ENCODE measurements around the gene NFIB.
A peak's percentile ranks its signal among the peaks of the same experiment; 100 is the strongest.

The NFIB gene

GRCh38 chr9:14240537-14240936 is 73.4 kb downstream of the NFIB start:
- DNase-seq (ENCODE audit: low read depth): no peak
- TF ChIP-seq, protein P1, sequence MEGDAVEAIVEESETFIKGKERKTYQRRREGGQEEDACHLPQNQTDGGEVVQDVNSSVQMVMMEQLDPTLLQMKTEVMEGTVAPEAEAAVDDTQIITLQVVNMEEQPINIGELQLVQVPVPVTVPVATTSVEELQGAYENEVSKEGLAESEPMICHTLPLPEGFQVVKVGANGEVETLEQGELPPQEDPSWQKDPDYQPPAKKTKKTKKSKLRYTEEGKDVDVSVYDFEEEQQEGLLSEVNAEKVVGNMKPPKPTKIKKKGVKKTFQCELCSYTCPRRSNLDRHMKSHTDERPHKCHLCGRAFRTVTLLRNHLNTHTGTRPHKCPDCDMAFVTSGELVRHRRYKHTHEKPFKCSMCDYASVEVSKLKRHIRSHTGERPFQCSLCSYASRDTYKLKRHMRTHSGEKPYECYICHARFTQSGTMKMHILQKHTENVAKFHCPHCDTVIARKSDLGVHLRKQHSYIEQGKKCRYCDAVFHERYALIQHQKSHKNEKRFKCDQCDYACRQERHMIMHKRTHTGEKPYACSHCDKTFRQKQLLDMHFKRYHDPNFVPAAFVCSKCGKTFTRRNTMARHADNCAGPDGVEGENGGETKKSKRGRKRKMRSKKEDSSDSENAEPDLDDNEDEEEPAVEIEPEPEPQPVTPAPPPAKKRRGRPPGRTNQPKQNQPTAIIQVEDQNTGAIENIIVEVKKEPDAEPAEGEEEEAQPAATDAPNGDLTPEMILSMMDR (conservative IDR thresholded peaks at IDR 0.05; ENCODE audit: low read depth, low read length): no peak
- no peak overlapping the region for H3K4me3 ChIP-seq (ENCODE audit: low read depth, low read length)

DNA sequence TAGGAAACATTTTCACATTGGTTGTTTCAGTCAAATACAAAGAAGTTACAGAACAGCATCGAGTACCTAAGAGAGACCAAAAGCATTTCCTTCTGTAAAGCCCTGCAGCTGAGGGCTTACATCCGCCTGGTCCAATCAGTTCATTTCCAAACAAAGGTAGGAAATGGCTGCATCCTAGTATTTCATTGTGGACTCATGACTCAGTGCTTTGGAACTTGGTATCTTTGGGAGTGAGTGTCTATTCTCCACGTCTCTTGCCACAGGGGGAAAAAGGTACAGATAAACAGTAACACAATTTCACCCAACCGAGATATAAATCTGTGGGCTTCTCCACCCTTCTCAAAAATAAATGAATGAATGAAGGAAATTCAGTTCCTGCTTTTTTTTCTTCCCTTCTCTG is 75.4 kb downstream of the NFIB start:
- no peak overlapping the region for H3K4me3 ChIP-seq (ENCODE audit: low read depth, low read length)
- TF ChIP-seq, protein P1 (conservative IDR thresholded peaks at IDR 0.05; ENCODE audit: low read depth, low read length): no peak
- peak; percentile 68 for DNase-seq (ENCODE audit: low read depth)

GRCh38 chr9:14238079-14238478 is 75.9 kb downstream of the NFIB start:
- no peak overlapping the region for H3K4me3 ChIP-seq (ENCODE audit: low read depth, low read length)
- TF ChIP-seq, protein P1 (conservative IDR thresholded peaks at IDR 0.05; ENCODE audit: low read depth, low read length): no peak
- DNase-seq (ENCODE audit: low read depth): peak; percentile 36

DNA sequence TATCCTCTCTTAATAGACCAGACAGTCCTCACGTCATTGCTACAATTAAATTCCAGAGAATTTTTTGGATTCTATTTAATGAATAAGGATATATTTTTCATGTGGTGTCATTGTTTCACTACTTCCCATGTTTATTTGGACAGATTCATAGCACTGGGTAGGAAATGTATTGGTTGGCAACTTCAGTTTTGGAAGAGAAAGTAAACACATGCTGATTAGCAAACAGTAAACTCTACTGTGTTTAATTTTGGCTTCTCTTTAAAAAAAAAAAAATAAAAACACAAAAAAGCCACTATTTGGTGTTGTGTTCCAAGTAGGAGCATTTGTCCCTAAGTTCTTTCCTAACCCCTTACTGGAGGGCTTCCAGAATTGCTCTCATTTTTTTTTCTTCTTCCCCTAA is 77.3 kb downstream of the NFIB start:
- no peak overlapping the region for H3K4me3 ChIP-seq (ENCODE audit: low read depth, low read length)
- no peak for DNase-seq (ENCODE audit: low read depth)
- TF ChIP-seq, protein P1 (conservative IDR thresholded peaks at IDR 0.05; ENCODE audit: low read depth, low read length): no peak

DNA sequence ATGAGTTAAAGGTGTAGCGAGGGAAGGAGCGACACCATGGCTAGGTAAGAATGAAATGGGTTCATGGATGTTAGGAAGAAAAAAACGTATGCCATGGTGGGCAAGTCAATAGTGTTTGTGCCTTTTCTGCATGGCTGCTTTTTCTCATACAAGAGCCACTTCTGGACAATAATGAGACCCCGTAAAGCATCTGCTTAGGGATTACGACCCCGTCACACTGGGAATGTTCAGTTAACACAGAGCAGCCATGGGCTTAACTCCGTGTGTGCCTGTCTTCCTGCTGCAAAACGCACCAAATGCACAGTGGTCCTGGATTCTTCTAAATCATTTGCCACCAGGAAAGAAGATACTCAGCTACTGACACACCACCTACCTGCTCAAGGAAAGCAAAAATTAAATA is 81.8 kb downstream of the NFIB start:
- no peak for DNase-seq (ENCODE audit: low read depth)
- no peak overlapping the region for H3K4me3 ChIP-seq (ENCODE audit: low read depth, low read length)
- TF ChIP-seq, protein P1 (conservative IDR thresholded peaks at IDR 0.05; ENCODE audit: low read depth, low read length): no peak

GRCh38 chr9:14231196-14231990 is 82.5 kb downstream of the NFIB start:
- TF ChIP-seq, protein P1 (conservative IDR thresholded peaks at IDR 0.05; ENCODE audit: low read depth, low read length): no peak
- no peak overlapping the region for H3K4me3 ChIP-seq (ENCODE audit: low read depth, low read length)
- DNase-seq (ENCODE audit: low read depth): no peak

- DNase-seq (ENCODE audit: low read depth): no peak
- H3K4me3 ChIP-seq (ENCODE audit: low read depth, low read length): no peak overlapping the region
- TF ChIP-seq, protein P1 (conservative IDR thresholded peaks at IDR 0.05; ENCODE audit: low read depth, low read length): no peak
Observed at GRCh38 chr9:14228602-14229001, 85.3 kb downstream of the NFIB start.

Measured in choroid plexus epithelial cell (primary cell).